ENCODE measurements around the gene SHOC2. TPM values are rescaled to one million over a fixed set of nuclear protein-coding genes. Genes with fewer than 3 reads are reported as not detected.

Gene SHOC2
- total and polyA plus RNA-seq, 8 donors: 30.5 to 61.6 (median 36.5) TPM

- DNase-seq (no peak), ATAC-seq (no peak)
- intact Hi-C loops (cut with DNase I): no loop called here
- Histone ChIP-seq H3K27me3 (no peaks in the 10 kb centered on the region), H3K27ac (no peak overlapping the region), H3K36me3 (no peaks in the 10 kb centered on the region), H3K9me3 (no peaks in the 10 kb centered on the region), H3K4me3 (no peak overlapping the region), H3K4me1 (peaks cover 4% of the 10 kb centered on the region in 2 donors)
- TF ChIP-seq CTCF (IDR thresholded peaks at IDR 0.05): no peak
Observed at GRCh38 chr10:110976577-110976976, 57.2 kb downstream of the SHOC2 start.

GRCh38 chr10:110977662-110978061 lies 58.3 kb downstream of the SHOC2 start:
- H3K4me1 ChIP-seq: peaks cover 4% of the 10 kb centered on the region in 2 donors
- H3K27ac ChIP-seq: no peak overlapping the region
- intact Hi-C loops (cut with DNase I): no loop called here
- ATAC-seq (no peak), DNase-seq (no peak)
- no peaks in the 10 kb centered on the region for H3K27me3 ChIP-seq
- TF ChIP-seq CTCF (IDR thresholded peaks at IDR 0.05): no peak
- H3K9me3 ChIP-seq: no peaks in the 10 kb centered on the region
- no peak overlapping the region for H3K4me3 ChIP-seq
- no peaks in the 10 kb centered on the region for H3K36me3 ChIP-seq

GRCh38 chr10:110978204-110978603 lies 58.8 kb downstream of the SHOC2 start:
- DNase-seq (no peak), ATAC-seq (no peak)
- peaks cover 4% of the 10 kb centered on the region in 2 donors for H3K4me1 ChIP-seq
- no peaks in the 10 kb centered on the region for H3K27me3 ChIP-seq
- no peak for TF ChIP-seq CTCF (IDR thresholded peaks at IDR 0.05)
- H3K4me3 ChIP-seq: no peak overlapping the region
- no peaks in the 10 kb centered on the region for H3K9me3 ChIP-seq
- intact Hi-C loops (cut with DNase I): no loop called here
- no peaks in the 10 kb centered on the region for H3K36me3 ChIP-seq
- H3K27ac ChIP-seq: no peak overlapping the region

- no peak for ATAC-seq
- intact Hi-C loops (cut with DNase I): no loop called here
- no peak overlapping the region for H3K4me3 ChIP-seq
- no peaks in the 10 kb centered on the region for H3K36me3 ChIP-seq
- no peak overlapping the region for H3K27ac ChIP-seq
- no peaks in the 10 kb centered on the region for H3K27me3 ChIP-seq
- no peak for DNase-seq
- no peaks in the 10 kb centered on the region for H3K9me3 ChIP-seq
- peaks cover 0 to 4% of the 10 kb centered on the region in 2 donors for H3K4me1 ChIP-seq
- no peak for TF ChIP-seq CTCF (IDR thresholded peaks at IDR 0.05)
Observed at GRCh38 chr10:110979611-110980010, 60.2 kb downstream of the SHOC2 start.

GRCh38 chr10:110980807-110981206 lies 61.4 kb downstream of the SHOC2 start:
- no peak for TF ChIP-seq CTCF (IDR thresholded peaks at IDR 0.05)
- Histone ChIP-seq H3K27me3 (no peaks in the 10 kb centered on the region), H3K4me3 (no peak overlapping the region), H3K27ac (no peak overlapping the region), H3K36me3 (no peaks in the 10 kb centered on the region), H3K9me3 (no peaks in the 10 kb centered on the region), H3K4me1 (peaks cover 3 to 4% of the 10 kb centered on the region in 2 donors)
- no peak for ATAC-seq
- intact Hi-C loops (cut with DNase I): no loop called here
- no peak for DNase-seq
